Osteoblast (primary cell): ENCODE data around the gene DAPK1. TPM values are rescaled to one million over a fixed set of nuclear protein-coding genes. Genes with fewer than 3 reads are reported as not detected.
A peak's percentile ranks its signal among the peaks of the same experiment; 100 is the strongest.
"Not testable (repeated sequence)": the region's sequence is repeated elsewhere in the genome, so short reads cannot be mapped to it uniquely, and the experiment has no call there.

Source experiments
- DNase-seq: peaks from one replicate; pipeline ENCODE4 v3.0.0; 2011; ENCODE audit warnings: low spot score, mixed read lengths; ENCODE audit not compliant: insufficient read length; ENCODE audit errors: missing footprints
- H2AFZ ChIP-seq: 2 replicates; pipeline ENCODE4 v1.6.0; 2011; ENCODE audit warnings: mild to moderate bottlenecking, low read length
- H3K27ac ChIP-seq: 2 replicates; pipeline ENCODE4 v1.5.1; 2011; ENCODE audit warnings: mild to moderate bottlenecking, low read depth, low read length, moderate library complexity
- H3K27me3 ChIP-seq: 2 replicates; pipeline ENCODE4 v1.6.0; 2012; ENCODE audit warnings: mild to moderate bottlenecking, control low read depth, inconsistent platforms, low read length, moderate library complexity; ENCODE audit not compliant: insufficient read depth
- H3K36me3 ChIP-seq: 2 replicates; pipeline ENCODE4 v1.5.1; 2011; ENCODE audit warnings: mild to moderate bottlenecking, low read length, control low read depth, moderate library complexity; ENCODE audit not compliant: insufficient read depth
- H3K4me1 ChIP-seq: 2 replicates; pipeline ENCODE4 v1.5.1; 2011; ENCODE audit warnings: mild to moderate bottlenecking, low read length, control low read depth, moderate library complexity; ENCODE audit not compliant: insufficient read depth
- H3K4me2 ChIP-seq: 2 replicates; pipeline ENCODE4 v1.6.0; 2011; ENCODE audit warnings: mild to moderate bottlenecking, low read length; ENCODE audit not compliant: insufficient read depth
- H3K4me3 ChIP-seq: fragments of 200-600 bp; sonication (generic); 3 replicates; pipeline ENCODE4 v1.5.1; 2012; ENCODE audit warnings: mild to moderate bottlenecking, low read length, inconsistent platforms; ENCODE audit not compliant: insufficient read depth
- H3K79me2 ChIP-seq: 2 replicates; pipeline ENCODE4 v1.6.0; 2012; ENCODE audit warnings: mild to moderate bottlenecking, low read length, control low read depth, inconsistent platforms; ENCODE audit not compliant: insufficient read depth
- H3K9me3 ChIP-seq: 2 replicates; pipeline ENCODE4 v1.5.1; 2011; ENCODE audit warnings: low read depth, low read length, control low read depth
- H4K20me1 ChIP-seq: 2 replicates; pipeline ENCODE4 v1.6.0; 2012; ENCODE audit warnings: mild to moderate bottlenecking, low read length, control low read depth; ENCODE audit not compliant: insufficient read depth
- total RNA-seq: library from RNA; depleted of rRNA; stranded (reverse); fragments of >200 nt; gene quantifications from 2 replicates; pipeline ENCODE4 v1.2.3, GENCODE V29; 2012
- TF ChIP-seq, protein P1 (sequence below): IDR thresholded peaks from 2 replicates; pipeline ENCODE4 v1.5.1; 2011; ENCODE audit warnings: mild to moderate bottlenecking, low read depth, low read length, moderate library complexity; ENCODE audit errors: extremely low read depth

DAPK1 gene
- total RNA-seq, 1 donor: 55.4 TPM

DNA sequence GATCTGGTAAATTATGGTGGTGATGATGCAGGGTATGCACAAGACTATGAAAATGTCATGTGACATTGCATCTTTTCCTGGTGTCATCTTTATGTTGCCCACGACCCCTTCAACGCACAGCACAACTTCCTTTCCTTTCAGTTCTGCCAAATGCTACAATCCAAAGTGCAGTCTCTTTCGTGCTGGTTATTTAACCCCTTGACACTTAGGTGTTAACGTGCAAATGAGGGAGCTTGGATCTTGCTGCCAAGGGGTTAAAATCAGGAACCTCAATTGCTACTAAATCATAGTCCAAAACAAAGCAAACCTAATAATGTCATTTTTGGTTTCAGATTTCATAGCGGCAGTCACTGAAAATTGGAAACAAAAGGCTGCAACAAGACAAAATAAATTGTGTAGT is 244.2 kb downstream of the DAPK1 start:
- DNase-seq: no peak
- Histone ChIP-seq H3K4me2 (peak overlapping the region; percentile 23), H2AFZ (peak overlapping the region; percentile 32), H3K27ac (no peak overlapping the region), H4K20me1 (no peaks in the 10 kb centered on the region), H3K9me3 (peaks cover 6% of the 10 kb centered on the region), H3K36me3 (no peaks in the 10 kb centered on the region), H3K79me2 (no peaks in the 10 kb centered on the region), H3K27me3 (no peaks in the 10 kb centered on the region), H3K4me3 (no peak overlapping the region), H3K4me1 (no peaks in the 10 kb centered on the region)
- TF ChIP-seq, protein P1, sequence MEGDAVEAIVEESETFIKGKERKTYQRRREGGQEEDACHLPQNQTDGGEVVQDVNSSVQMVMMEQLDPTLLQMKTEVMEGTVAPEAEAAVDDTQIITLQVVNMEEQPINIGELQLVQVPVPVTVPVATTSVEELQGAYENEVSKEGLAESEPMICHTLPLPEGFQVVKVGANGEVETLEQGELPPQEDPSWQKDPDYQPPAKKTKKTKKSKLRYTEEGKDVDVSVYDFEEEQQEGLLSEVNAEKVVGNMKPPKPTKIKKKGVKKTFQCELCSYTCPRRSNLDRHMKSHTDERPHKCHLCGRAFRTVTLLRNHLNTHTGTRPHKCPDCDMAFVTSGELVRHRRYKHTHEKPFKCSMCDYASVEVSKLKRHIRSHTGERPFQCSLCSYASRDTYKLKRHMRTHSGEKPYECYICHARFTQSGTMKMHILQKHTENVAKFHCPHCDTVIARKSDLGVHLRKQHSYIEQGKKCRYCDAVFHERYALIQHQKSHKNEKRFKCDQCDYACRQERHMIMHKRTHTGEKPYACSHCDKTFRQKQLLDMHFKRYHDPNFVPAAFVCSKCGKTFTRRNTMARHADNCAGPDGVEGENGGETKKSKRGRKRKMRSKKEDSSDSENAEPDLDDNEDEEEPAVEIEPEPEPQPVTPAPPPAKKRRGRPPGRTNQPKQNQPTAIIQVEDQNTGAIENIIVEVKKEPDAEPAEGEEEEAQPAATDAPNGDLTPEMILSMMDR: no peak

GRCh38 chr9:87742813-87743428 is 245.3 kb downstream of the DAPK1 start:
- Histone ChIP-seq H2AFZ (no peak overlapping the region), H3K27ac (no peak overlapping the region), H3K36me3 (no peaks in the 10 kb centered on the region), H3K4me2 (no peak overlapping the region), H4K20me1 (no peaks in the 10 kb centered on the region), H3K9me3 (peaks cover 6% of the 10 kb centered on the region), H3K4me1 (no peaks in the 10 kb centered on the region), H3K79me2 (no peaks in the 10 kb centered on the region), H3K4me3 (no peak overlapping the region), H3K27me3 (no peaks in the 10 kb centered on the region)
- TF ChIP-seq, protein P1: no peak
- no peak for DNase-seq

- not testable (repeated sequence) for DNase-seq, H3K36me3 ChIP-seq, H4K20me1 ChIP-seq, H3K4me2 ChIP-seq, H3K27ac ChIP-seq, H3K4me1 ChIP-seq, H3K79me2 ChIP-seq, H3K9me3 ChIP-seq, H3K27me3 ChIP-seq, H2AFZ ChIP-seq, H3K4me3 ChIP-seq
These were observed 246.6 kb downstream of the DAPK1 start for GRCh38 chr9:87744247-87744646.

DNA sequence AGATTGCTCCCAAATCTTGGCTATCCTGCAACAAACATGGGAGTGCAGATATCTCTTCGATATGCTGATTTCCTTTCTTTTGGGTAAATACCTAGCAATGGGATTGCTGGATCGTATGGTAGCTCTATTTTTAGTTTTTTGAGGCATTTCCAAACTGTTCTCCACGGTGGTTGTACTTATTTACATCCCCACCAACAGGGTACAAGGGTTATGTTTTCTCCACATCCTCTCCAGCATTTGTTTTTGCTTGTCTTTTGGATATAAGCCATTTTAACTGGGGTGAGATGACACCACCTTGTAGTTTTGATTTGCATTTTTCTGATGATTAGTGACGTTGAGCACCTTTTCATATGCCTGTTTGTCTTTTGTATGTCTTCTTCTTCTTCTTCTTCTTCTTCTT is 248.5 kb downstream of the DAPK1 start:
- H3K36me3 ChIP-seq: no peaks in the 10 kb centered on the region
- H3K4me1 ChIP-seq: no peaks in the 10 kb centered on the region
- no peak overlapping the region for H3K27ac ChIP-seq
- DNase-seq: no peak
- H3K4me3 ChIP-seq: no peak overlapping the region
- H2AFZ ChIP-seq: no peak overlapping the region
- TF ChIP-seq, protein P1: no peak
- no peak overlapping the region for H3K4me2 ChIP-seq
- H3K27me3 ChIP-seq: peaks cover 8% of the 10 kb centered on the region
- H3K79me2 ChIP-seq: no peaks in the 10 kb centered on the region
- H4K20me1 ChIP-seq: no peaks in the 10 kb centered on the region
- H3K9me3 ChIP-seq: peaks cover 6% of the 10 kb centered on the region
